HG03280 (cell line): ENCODE results near the gene LSS.
"Not testable (repeated sequence)": the region's sequence is repeated elsewhere in the genome, so short reads cannot be mapped to it uniquely, and the experiment has no call there.

ENCODE experiments used
- ATAC-seq: cut with Tn5 transposase; IDR thresholded peaks from one replicate; pipeline ENCODE4 v1.9.1; 2021; ENCODE audit warnings: mild to moderate bottlenecking, moderate library complexity; ENCODE audit not compliant: unreplicated experiment

The LSS gene

GRCh38 chr21:46154955-46155513 lies 73.5 kb downstream of the LSS start:
- ATAC-seq = no peak

GRCh38 chr21:46154155-46154954 lies 74.2 kb downstream of the LSS start:
- no peak for ATAC-seq

DNA sequence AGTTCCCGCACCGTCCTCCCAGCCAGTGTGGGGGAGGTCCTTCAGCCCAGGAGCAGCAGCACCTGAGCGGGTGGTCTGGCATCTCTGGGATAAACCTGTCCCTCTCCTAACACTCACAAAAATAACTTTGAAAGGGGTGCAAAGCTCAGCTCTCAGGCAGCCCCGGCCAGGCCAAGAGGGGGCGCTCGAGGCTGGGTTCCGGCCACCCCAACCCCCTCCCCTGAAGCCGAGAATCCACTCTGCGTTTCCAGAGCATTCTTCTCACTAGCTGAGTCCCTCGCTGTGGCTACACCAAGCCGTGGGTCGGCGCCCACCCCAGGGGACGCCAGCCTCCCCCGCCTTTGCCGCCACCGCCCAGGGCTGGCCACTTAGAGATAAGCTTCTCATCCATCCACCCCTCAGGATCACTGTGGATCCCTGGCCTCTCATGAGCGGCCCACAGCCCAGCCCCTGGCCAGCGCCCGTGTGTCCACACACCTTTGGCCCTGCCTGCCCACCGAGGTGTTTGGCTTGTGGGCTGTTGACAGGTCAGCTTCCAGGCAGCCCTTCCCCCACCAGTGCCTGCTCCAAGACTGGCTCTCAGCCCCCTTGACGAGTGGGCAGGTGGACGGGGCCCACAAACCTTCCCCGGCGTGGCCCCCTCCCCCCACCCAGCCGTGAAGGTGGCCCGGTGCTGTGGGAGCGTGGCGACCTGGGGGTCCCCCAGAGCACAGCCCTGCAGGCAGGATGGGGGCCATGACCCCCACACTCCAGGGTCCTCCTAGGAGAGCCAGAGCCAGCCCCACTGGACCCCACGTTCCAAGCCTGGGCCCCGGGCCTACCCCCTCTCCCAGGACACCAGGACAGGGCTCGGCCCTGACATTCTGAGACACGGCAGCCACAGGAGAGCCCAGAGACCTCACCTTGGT lies 75.1 kb downstream of the LSS start:
- ATAC-seq = no peak

DNA sequence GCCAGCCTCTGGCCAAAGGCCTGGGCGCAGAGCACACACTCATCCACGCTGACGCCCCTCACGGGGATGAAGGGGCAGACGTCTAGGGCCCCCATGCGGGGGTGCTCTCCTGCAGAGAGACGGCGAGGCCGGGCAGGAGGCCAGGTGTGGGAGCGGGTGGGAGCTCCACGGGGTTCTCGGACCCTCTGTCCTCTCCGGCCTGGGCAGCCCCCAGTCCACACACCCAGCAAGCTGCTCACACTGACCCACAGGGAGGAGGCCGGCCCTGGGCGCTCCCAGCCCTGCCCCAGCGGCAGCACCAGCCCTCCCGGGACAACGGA lies 75.7 kb downstream of the LSS start:
- ATAC-seq = no peak

DNA sequence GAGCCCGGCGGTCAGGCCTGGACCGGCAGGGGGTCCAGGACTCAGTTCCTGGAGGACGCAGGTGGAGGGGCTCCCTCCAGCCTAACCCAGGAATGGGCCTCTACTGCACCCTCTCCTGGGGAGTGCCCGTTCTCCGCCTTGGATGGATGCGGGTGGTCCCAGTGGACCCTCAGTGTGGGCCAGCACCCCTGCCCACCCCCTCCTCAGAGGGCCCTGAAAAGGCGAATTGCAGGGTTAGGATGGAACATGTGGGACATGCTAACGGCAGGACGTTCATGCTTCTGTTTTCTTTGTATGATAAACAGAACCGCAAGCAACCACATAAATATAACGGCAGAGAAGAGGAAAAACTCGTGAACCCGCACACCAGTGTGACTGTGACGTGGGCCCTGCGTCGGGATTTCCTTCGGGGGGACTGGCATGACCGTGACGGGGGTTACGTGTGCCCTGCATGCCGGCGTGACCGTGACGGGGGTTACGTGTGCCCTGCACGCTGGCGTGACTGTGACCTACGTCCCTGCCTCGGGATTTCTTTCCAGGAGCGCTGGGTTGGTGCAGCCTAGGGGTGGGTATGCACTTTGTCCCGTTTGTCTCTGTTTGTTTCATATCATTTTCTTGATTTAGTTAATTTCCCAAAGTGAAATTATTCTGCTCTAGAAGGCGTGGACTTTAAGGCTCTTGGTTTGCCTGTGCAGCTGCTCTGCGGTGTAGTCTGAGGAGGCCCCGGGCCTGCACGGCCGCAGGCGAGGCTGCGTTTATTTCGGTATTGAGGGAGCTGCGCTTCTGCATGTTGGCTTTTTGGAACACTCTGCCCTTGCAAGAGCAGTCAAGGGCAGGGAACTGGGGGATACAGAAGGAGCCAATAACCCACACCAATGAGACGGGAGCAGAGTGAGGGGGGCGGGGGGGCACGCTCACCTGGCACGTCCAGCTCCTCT lies 76.3 kb downstream of the LSS start:
- no peak for ATAC-seq

DNA sequence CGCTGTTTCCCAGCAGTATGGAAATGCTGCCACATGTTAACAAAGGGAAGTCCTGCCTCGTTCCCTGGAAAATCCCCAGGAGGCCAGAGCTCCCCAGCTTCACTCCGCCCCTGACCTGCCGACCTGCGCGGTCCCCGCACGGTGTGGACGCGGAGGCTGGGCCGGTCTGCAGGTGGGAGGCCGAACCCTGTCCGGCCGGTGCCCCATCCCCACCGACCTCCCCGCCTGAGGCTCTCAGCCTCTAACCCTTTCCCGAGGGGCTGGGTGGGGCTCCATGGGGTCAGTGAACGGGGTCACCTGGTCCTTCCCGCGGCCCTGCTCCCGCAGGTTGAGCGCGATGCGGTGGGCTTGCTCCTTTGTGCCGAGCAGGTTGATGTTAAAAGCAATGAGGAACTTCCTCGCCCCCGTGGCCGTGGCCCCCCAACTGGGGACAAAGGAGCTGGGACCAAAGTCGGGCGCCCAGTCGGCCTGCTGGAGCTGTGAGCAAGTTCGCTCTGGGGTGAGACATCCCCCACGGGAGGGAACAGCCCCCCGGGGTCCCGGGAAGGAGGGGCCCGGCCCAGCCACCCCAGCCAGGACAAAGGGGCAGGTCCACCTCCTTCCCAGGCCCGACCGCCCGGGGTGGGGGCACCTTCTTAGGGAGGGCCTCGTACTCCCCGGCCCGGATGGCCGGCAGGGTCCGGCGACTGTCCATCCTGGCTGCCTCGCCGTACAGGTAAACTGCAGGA lies 77.1 kb downstream of the LSS start:
- ATAC-seq = no peak

DNA sequence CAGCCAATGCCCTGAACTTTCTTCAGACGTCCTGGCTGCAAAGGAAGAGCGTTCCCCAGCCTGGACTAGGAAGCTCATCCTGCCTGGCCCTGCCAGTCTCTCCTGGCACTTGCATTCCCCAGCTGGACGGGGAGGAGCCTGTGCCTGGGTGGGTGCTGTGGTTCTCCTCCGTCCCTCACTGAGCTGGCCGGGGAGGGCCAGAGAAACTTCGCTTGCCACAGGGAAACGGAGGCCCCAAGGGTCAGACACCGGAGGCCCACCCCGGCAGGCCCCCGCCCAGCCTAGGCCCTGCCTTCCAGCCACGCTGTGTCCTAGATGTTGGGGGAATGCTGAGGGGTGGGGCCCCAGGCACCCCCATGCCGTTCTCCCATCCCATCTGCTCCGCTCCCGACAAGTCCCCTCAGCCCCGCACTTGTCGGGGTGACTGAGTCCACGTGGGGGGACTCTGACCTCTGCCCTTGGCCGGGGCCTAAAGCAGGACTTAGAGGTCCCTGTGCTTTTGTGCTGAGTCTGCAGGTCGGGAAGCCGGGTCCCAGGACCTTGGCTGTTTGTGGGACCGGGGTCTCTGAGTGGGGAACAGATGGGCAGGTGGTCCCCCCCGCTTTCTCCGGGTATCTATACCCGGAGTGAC lies 78.0 kb downstream of the LSS start:
- no peak for ATAC-seq

DNA sequence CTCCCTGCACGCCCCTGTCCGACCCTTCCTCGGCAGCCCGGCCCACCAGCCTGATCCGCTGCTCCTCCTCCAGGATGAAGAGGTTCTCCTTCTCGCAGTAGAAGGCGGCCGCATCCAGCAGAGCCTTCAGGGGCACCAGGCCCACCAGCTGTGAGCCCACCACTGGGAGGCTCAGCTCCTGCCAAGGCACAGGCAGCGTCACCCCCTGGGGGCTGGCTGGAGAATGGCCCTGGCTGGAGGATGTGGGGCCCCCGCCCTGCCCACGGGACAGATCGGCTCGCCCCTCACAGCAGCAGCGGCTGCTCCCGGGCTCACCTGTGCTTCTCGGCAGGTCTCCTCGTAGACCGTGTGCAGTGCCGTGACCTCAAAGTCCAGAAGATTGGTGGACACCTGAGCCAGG lies 78.5 kb downstream of the LSS start:
- ATAC-seq = no peak

GRCh38 chr21:46149205-46149901 lies 79.2 kb downstream of the LSS start:
- ATAC-seq = no peak

GRCh38 chr21:46148106-46148505 lies 80.5 kb downstream of the LSS start:
- no peak for ATAC-seq

GRCh38 chr21:46147429-46147828 lies 81.1 kb downstream of the LSS start:
- not testable (repeated sequence) for ATAC-seq

GRCh38 chr21:46146856-46147255 lies 81.7 kb downstream of the LSS start:
- ATAC-seq = no peak

GRCh38 chr21:46145840-46146691 lies 82.5 kb downstream of the LSS start:
- ATAC-seq = no peak

- ATAC-seq = no peak
Observed at GRCh38 chr21:46145159-46145839, 83.3 kb downstream of the LSS start.

DNA sequence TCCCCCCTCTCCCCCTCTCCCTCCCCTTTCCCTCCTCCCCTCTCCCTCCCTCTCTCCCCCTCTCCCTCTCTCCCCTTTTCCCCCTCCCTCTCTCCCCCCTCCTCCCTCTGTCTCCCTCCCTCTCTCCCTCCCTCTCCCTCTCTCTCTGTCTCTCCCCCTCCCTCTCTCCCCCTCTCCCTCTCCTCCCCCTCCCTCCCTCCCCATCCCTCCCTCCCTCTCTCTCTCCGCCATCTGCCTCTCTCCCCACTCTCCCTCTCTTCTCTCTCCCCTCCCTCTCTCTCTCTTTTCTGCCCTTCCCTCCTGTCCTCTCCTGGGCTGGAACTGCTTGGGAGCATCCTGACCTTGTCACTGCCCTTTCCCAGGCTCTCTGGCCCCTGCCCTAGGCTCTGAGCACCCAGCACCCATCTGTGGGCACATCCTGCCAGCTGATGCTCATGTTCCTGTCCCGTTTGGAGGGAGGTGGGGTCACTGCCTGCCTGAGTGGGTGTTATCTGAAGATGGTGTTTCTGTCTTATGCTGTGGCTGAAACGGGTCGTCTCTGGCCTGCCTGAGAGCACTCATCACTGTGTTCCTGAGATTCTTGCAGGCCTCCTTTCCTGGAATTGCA lies 84.0 kb downstream of the LSS start:
- ATAC-seq = no peak

DNA sequence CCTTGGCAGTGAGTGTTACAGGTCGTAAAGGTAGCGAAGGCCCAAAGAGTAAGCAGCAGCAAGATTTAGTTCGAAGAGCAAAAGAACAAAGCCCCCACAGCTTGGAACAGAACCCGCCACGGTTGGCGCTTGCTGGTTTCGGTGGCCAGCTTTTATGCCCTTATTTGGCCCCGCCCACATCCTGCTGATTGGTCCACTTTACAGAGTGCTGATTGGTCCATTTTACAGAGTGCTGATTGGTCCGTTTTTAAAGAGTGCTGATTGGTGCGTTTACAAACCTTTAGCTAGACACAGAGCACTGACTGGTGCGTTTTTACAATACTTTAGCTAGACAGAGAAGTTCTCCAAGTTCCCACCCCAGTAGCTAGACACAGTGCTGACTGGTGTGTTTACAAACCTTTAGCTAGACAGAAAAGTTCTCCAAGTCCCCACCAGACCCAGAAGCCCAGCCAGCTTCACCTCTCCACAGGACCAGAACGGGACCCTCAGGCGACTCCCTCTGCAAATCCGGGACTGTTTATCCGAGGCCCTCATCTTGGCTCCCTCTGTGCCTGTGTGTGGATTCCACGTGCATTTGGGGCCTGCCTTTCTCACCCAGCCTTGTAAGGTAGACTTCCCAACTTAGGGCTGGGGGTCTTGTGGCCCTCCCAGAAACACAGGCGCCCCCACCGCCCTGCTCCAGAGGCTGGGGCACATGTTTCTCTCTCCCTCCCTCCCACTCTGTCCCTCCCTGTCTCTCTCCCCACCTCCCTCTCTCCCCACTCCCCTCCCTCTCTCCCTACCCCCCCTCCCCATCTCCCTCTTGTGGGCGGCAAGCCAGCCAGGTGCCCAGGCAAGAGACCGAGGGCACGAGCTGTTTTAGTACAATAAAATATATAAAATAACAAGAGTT lies 85.7 kb downstream of the LSS start:
- ATAC-seq = no peak
